GM21381 (cell line): ENCODE measurements around the gene ADARB2.

Experiments
- ATAC-seq: cut with Tn5 transposase; IDR thresholded peaks from one replicate; pipeline ENCODE4 v1.9.1; 2021; ENCODE audit warnings: mild to moderate bottlenecking, moderate library complexity; ENCODE audit not compliant: unreplicated experiment

ADARB2 gene

DNA sequence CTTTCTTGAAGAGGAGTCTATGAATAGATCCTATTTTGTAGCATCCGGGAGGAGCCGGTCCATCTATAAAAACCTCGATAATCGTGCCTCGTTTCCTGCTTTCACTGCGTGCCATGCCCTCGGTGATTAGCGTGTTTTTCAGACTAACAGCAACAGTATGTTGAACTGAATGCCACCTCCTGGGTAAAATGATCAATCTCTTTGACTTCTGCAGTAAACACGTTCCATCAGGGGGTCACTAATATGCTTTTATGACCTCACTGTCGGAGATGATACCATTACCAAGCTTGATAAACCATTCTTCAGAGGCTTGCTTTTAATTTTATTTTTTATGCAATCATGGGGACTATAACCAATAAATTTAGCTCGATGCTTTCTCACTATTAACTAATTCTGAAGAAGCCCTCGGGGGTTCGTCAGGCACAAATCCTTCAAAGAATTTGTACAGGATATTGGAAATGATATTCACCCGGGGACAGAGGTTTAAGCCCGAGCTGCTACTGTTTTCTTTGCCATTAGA lies 228.3 kb downstream of the ADARB2 start:
- no peak for ATAC-seq

DNA sequence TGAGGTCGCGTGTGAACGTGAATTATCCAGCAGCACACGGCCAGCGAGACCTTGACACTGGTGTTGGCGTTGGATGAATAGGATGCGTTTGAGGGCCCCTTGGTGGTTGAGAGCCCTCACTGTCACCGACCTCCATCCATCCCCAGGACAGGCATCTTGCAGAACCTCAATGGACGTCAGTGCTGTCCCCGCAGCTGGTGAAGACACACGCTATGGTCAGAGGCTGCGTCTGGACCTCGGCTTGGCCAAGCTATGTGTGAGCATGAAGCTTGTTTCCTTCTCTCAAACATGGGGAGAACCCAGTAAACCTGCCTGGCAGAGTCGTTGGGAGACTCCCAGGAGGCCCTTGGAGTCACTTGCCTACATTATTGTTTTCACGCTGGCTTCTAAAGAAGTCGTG lies 229.2 kb downstream of the ADARB2 start:
- ATAC-seq = no peak

DNA sequence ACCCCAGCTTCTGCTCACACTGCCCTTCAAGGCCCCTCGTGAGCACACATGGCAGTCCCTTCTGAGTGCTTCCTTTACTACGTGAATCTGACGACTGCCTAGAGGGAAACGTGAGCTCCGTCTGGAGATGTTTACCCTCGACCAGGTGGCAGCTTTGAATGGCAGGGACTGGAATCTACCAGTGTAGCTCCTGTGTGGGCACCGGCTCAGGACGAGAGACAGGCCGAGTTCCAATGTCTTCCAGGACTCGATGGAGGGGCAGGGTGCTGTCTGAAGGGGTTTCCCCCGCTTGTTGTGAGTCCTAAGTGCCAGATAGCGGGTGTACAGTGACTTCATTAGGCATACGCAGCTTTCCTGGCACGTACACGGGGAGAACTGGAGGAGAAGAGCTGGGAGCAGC lies 229.9 kb downstream of the ADARB2 start:
- ATAC-seq = no peak

DNA sequence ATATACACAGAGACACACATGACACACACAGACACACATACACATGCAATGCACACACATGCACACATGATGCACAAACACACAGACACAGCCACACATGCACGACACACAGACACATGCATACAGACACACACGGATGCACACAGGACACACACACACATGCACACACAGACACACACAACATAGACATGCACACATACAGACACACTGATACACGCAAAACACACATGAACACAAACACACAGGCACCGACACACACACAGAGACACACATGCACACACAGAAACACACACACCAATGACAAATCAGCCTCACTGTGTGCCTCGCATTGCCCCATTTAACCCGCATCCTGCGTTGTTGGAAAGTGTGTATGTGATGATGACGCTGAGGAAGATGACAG lies 232.4 kb downstream of the ADARB2 start:
- no peak for ATAC-seq

DNA sequence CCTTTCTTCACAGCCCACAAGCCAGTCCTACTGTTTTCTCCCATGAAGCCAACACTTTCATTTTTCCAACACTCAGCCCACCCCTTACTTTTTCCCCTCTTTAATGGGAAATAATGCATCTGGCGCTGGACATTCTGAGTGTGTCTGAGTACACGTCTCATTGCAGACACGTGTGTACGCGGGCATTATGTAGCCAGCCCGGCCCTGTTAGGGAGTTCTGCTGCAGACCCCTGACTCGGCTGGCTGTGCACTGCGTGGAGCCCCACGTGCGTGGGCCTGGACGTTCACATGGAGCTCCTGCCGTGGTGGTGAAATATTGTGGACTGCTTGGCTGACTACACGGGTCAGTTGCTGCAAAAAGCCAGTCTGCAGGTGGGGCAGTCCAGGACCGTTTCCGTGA lies 233.0 kb downstream of the ADARB2 start:
- ATAC-seq = no peak

DNA sequence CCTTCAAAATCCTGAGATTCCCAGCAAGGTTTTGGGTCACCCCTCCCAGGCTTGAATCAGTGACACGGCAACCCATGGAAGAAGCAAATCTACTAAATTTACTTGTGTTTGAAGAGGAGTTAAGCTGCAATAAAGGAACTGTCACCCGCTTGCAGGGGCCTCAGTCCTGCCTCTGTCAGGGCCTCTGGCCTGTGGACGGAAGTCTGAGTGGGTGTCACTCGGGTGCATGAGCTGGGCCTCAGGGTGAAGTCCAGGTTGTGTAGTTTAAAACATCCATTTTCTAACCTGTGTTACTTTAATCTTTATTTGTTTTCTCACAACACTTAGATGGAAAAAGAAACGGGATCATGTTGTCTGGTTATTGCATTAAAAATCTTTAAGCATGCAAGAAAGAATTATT lies 234.9 kb downstream of the ADARB2 start:
- no peak for ATAC-seq

DNA sequence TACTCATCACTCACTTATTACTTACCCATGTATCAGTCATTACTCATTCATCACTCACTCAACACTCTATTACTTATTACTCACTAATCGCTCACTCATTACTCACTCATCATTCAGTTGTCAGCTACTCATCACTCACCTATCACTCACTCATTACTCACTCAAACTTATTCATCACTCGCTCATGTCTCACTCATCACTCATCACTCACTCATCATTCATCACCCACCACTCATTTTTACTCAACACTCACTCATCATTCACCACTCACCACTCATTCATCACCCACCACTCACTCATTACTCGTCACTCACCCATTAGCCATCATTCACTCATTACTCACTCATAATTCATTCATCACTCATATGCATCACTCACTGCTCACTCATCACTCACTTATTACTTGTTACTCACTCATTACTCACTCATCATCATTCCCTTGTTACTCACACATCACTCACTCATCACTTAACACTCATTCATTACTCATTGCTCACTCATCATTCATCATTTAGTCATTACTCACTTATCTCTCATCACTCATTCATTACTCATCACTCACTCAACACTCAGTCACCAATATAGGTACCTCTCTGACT lies 237.9 kb downstream of the ADARB2 start:
- ATAC-seq = no peak

DNA sequence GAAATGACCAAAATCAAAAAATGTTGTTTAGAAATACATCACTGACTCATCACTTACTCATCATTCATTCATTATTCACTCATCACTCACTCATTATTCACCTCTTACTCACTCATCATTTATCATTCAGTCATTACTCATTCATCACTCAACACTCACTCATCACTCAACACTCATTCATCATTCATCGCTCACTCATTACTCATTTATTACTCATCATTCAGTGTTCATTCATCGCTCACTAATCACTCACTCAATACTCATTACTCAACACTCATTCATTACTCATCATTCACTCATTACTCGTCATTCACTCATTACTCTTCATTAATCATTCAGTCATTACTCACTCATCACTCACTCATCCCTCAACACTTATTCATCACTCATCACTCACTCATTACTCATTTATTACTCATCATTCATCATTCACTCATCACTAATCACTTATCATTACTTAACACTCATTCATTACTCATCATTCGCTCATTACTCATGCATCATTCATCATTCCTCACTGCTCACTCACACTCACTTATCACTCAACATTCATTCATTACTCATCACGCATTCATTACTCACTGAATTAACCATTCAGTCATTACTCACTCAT lies 238.5 kb downstream of the ADARB2 start:
- ATAC-seq = no peak

DNA sequence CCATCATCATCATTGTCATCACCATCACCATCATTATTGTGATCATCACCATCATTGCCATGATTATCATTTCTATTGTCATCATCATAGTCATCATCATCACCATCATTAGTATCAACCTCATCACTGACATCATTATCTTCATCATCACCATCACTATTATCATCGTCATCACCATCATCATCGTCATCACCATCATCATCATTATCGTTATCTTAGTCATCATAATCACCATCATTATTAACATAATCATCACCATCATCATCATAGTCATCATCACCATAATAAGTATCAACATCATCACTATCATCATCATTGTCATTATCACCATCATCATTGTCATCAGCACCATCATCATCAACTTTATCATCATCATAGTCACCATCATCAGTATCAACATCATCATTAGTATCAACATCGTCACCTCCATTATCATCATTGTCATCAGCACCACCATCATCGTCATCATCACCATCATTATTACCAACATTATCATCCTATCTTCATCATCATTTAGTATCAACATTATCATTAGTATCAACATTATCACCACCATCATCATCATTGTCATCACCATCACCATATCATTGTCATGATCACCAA lies 241.3 kb downstream of the ADARB2 start:
- no peak for ATAC-seq

DNA sequence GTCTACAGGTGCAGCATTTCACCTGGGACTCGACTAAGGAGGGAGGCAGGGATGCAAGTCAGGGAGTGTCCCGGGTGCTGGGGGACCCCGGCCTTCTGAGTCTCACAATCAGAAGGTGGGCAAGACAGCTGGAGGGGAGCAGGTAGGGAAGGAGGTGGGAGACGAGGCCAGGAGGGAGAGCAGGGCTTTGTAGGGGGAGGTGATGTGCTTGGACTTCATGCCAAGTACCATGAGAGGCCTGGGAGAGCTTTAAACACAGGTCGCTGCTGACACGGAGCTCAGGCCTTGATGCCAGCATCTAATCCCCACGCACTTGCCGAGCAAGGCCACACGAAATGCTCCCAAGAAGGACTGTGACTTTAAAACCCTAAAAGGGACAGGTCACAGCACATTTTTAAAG lies 244.7 kb downstream of the ADARB2 start:
- ATAC-seq = no peak

DNA sequence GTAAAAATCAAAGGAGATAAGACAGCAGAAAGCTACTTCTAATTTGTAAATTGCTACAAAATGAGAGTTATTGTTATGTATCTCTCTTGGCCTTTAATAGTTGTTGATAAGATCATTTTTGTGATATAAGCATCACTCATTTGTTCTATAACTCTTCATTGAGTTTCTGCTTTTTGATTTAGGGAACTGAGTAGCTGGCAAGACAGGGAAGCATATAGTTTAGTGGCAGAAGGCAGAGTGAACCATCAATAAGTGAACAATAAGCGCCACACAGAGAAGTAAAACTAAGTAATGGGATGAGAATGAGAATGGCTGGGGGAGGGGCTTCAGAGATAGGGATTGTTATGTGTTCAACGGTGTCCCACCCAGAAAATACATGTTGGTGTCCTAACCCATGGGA lies 245.4 kb downstream of the ADARB2 start:
- no peak for ATAC-seq

DNA sequence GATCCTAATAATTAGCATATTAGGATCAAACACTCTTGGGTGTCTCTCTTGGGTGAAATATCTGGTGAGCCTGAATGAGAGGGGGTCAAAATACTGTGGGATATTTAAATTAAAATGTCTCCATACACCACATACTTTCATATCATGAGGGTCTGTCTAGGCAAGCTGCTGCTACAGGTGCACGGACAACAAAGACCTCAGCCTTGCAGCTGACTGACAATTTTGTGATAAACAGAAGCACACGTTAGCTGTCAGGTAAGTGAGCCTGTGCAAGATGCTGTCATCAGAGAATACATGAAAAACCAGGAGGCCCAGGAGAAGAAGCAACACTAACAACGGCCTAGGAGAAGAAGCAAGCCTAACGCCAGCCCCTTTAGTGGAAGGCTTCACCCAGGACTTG lies 247.5 kb downstream of the ADARB2 start:
- ATAC-seq = no peak

DNA sequence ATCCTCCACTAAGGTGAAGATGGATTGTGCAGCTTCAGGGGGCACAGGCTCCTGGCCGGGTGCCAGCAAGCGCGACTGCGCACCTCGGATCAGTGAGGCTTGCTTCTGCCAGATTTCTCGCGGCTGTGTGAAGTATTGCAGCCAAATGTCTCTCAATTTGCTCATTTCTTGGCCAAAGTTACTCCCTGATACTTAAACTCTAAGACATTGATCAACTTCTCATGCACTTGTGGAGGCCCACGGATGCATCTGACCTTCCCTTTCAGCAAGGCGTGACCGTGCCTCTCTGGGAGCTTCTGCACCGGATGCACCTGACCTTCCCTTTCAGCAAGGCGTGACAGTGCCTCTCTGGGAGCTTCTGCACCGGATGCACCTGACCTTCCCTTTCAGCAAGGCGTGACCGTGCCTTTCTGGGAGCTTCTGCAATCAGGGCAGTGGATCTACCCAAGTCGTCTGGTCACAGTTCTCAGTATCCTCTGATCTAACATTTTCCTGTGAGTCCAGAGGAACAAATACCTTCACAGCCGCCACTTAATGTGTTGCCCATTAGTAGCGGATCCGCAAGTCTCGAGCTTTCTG lies 248.3 kb downstream of the ADARB2 start:
- peak; percentile 98 for ATAC-seq

DNA sequence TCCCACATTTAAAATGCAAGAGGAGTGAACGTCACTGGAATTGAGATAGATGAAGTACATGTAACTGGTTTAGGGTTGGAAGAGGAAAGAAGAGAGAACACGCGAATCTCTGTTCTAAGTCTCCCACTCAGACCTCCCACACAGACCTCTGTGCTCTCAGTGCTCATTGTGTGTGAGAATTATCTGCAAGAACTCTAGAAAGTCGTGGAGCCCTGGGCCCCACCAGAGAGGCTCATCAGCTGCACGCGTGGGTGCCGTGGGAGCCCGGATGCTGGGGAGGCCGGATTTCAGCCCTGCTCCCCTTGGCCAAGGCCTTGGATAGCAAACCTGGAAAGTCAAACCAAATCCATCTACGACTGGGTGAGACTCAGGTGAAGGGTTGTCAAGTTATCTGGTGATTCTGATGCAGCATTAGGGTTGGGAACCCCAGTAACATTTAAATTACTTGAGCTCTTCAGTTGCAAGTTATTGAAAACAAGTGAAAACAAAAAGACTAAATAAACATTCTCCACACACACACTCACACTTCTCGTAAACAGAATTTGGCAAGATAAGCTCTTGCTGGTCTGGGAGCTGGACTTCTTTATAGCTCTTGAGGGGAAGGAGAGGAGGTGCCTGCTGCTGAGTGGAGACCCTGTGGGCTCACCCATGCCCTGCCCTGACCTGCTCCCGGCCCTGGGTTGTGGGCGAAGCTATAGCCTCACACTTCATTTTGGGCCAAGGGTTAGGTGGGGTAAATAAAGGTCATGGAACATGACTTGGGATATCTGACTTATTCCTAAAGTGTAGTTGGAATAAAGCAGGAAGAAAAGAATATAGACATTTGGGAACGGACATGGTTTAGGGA lies 250.3 kb downstream of the ADARB2 start:
- no peak for ATAC-seq

DNA sequence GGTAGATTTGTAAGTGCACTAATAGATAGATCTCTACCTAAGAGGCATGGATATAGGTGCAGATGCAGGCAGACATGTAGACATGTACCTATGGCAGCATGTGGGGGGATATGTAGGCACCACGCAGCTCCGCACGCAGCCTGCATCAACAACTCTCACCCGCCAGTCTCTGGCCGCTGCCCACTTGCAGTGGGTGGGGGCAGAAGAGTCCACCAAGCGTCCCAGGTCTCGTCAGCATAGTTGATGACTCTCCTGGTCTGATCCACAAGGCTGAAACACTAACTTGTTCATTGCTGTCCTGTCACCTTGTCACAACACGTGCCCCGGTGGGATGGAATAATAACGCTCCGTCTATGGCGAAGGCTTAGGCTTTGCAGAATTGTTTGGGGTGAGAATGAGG lies 252.0 kb downstream of the ADARB2 start:
- no peak for ATAC-seq

DNA sequence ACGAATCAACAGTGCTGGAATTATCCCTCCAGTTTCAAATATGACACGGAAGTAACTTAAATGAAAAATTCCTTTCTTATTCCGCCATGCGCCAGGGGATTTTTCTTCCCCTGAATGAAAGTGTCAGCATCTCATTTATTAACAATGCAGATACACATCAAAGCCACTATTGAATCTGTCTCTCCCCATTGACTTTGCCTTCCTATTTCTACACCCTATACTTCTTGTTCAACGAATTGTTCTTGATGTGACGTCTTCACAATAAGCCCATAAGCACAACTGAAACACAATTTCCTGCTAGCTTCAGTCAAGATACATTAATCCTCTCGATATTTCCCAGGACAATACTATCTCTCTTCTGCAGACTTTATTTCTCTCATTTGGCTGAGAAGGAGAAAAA lies 253.5 kb downstream of the ADARB2 start:
- ATAC-seq = no peak

DNA sequence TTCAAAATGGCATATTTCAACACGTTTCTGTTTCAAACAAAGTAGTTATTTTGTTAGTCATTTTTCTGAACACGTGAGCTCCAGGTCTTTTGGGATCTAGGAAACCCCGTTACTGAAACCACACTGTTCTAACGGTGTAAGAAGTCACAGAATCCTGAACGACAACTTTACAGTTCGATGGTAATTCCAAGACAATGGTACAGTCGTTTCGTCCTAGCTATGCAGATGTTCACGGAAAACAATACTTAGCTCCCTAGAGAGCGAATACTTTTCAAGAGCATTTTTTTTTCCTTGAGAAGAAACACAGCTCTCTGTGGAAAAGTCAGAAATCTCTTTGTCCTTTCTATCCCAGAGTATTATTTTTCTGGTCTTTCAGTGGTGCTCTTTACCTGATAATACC lies 254.1 kb downstream of the ADARB2 start:
- no peak for ATAC-seq

DNA sequence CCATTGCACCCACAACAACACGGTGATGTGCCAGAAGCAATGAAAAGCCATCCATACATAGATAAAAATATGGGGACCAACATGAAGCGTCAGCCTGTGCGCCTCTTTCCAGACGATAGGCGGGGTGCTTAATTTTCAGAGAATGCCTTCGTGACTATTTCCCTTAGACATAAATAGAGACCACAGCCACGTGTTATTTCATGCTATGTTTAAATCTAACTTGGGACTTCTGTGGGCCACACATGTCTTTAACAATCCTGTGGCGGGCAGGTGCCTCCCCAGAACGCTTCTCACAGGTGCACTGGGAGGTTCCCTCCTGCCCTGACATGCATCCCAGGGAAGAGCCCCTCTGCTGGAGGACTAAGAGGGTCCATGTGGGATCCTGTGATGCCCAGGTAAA lies 259.7 kb downstream of the ADARB2 start:
- ATAC-seq = no peak

DNA sequence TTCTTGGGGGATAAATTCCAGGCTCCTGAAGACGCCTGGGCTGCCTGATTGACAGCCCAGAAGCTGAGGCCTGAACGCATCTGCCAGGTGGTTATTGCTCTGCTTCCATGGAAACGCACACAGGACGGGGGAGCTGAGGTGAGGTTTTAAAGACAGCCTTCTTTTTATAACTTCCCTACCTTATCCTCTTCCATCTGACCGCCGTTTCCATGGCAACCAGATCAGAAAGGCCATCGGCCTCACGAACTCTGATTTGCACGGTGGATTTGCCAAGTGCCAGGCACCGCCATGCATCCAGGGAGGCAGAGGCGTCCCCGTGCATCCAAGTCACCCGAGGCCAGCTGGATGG lies 260.9 kb downstream of the ADARB2 start:
- no peak for ATAC-seq

DNA sequence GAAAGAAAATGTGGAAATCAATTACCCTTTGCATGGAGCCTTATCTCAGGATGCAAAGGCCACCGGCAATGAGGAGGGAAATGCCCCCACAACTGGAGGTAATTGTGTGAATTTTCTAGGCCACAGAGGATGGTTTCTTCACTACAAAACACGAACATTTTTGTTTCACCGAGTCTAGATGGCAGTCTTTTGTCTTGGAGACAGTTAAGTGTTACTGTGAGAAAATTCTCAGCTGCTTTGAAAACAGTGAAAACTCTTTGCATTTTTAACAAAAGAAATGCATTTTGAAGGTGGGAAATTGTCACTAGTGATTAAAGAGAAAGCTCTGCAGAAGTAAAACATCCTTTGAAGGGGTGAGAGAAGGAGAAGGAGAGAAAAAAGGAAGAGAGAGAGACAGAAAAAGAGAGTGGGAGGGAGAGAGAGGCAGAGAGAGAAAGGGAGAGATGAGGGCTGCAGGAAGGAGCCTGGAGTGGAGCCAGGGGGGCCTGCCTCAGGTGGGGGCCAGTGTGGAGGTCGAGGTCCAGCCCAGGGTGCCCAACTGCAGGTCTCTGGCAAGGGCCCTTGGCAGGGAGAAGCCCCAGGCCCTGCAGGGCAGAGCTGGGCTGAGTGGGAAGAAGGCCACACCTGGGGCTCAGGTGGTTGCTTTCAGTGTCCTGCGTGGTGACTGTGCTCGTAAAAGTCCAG lies 261.4 kb downstream of the ADARB2 start:
- ATAC-seq = no peak

DNA sequence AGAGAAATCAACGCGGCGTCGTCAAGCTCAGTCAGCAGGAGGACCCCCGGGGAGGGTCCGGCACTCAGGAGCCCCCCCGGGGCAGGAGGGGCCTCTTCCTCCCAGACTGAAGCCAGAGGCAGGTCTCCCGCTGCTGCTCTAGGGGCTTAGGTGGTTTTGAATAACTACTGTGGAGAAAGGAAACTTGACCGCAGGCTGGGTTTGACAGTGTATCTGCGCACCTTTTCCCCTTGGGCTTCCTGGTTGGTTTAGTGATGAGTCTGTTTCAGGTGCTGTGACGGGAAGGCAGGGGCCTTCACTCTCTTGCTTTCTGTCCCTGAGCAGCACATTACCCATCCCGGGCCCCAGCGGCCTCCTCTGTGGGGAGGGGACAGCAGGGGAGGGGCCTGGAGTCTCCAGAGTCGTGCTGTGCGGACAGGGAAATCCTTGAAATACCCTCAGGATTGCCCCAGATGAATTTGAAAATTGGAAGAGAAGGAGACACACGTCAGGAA lies 262.2 kb downstream of the ADARB2 start:
- ATAC-seq = no peak
